HG03521 (cell line): ENCODE results near the gene TMEM255B.
"Not testable (repeated sequence)": the region's sequence is repeated elsewhere in the genome, so short reads cannot be mapped to it uniquely, and the experiment has no call there.

Experiments
- ATAC-seq: cut with Tn5 transposase; IDR thresholded peaks from one replicate; pipeline ENCODE4 v1.9.1; 2021; ENCODE audit warnings: mild to moderate bottlenecking, moderate library complexity; ENCODE audit not compliant: unreplicated experiment

The TMEM255B gene

GRCh38 chr13:113734099-113734825, 24.8 kb upstream of the TMEM255B start:
- no peak for ATAC-seq

DNA sequence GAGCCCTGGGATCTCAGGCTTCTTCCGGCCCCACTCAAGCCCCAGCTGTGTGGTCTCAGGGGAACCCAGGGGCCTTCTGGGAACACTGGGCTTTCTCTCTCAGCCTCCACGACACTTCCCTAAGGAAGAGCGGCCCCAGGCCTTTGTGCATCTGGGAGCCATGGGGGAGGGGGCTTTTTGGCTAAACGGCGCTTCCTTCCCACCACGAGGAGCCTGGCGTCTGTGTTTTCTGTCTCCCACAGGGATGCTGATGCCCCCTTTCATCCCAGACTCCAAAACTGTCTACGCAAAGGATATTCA, 24.2 kb upstream of the TMEM255B start:
- no peak for ATAC-seq

DNA sequence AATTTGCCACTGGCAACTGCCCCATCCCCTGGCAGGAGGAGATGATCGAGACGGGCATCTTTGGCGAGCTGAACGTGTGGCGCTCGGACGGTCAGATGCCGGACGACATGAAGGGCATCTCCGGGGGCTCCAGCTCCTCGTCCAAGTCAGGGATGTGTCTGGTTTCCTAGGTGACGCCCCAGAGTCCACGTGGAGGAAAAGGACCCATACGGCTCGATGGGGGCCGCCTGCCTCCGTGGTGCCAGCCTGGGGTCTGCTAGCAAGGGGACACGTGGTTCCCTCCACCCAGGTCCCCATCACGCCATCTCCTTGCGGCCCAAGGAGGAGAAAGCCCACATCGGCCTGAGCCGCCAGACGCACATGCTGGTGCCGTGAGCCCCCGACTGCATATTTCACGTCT, 23.8 kb upstream of the TMEM255B start:
- no peak for ATAC-seq

- no peak for ATAC-seq
These were observed 23.3 kb upstream of the TMEM255B start for GRCh38 chr13:113735750-113736149.

- ATAC-seq: no peak
These were observed 22.7 kb upstream of the TMEM255B start for GRCh38 chr13:113736258-113736731.

GRCh38 chr13:113737803-113738202, 21.2 kb upstream of the TMEM255B start:
- no peak for ATAC-seq

GRCh38 chr13:113739527-113740285, 19.3 kb upstream of the TMEM255B start:
- no peak for ATAC-seq

DNA sequence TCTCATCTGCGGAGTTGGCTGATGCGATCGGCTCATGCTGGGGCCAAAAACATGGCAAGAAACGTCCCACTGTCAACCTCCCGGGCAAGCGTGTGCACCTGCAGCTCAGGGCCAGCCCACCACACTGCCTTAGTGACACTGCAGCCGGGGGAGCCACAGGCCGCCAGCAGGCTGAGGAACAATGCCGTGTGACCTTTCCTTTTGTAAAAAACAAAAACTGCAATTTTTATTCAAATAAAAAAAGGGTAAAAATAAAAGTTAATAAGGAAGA, 18.8 kb upstream of the TMEM255B start:
- ATAC-seq: no peak

DNA sequence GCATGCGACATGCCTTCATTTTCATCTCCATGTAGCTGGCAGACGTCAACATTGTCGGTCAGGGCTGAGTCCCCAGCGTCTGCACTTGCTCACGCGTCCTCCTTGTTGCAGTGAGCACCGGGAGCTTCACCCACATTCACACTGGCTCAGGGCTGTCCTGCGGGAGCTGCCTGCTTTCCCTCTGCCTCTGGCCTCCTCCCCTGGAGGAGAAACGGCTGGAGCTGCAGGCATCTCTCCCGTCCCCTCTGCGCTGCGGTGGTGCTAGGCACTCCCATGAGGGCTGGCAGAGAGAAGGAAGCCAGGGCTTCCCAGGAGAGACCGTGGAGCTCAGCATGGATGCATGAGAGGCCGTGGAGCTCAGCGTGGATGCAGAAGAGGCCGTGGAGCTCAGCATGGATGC, 18.4 kb upstream of the TMEM255B start:
- ATAC-seq: no peak

GRCh38 chr13:113741191-113741668, 17.8 kb upstream of the TMEM255B start:
- ATAC-seq: no peak

GRCh38 chr13:113742000-113742441, 17.0 kb upstream of the TMEM255B start:
- no peak for ATAC-seq

DNA sequence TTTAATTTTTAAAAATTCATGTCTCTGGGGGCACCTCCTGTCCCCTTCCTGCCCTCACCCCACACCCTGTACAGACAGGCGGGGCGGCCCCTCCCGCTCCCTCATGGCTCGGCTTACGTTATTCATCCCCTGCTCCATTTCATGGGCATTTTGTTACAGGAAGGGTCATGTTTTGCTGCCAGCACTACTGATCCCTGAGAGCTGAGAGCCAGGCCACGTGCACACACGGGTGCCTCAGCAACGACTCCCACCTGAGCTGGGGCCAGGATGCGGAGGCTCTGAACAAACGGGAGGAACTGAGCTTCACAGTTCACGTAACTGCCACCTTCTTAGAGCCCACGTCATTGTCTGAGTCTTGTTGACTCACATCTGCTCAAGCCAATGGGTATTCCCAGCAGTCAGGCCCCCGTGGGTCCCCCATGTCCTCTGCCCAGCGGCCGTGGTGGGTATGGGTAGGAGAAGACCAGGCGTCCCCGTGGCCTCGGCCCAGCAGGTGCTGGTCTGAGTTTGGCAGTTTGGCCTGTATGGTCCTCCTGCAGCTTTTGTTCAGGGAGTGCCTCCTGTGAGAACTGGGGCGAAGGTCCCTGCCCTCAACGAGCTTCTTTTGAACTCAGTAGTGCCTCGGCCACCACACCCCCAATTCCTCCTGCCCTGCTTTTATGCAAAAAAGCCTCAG, 16.4 kb upstream of the TMEM255B start:
- ATAC-seq: no peak

GRCh38 chr13:113743366-113744195, 15.4 kb upstream of the TMEM255B start:
- ATAC-seq: no peak

DNA sequence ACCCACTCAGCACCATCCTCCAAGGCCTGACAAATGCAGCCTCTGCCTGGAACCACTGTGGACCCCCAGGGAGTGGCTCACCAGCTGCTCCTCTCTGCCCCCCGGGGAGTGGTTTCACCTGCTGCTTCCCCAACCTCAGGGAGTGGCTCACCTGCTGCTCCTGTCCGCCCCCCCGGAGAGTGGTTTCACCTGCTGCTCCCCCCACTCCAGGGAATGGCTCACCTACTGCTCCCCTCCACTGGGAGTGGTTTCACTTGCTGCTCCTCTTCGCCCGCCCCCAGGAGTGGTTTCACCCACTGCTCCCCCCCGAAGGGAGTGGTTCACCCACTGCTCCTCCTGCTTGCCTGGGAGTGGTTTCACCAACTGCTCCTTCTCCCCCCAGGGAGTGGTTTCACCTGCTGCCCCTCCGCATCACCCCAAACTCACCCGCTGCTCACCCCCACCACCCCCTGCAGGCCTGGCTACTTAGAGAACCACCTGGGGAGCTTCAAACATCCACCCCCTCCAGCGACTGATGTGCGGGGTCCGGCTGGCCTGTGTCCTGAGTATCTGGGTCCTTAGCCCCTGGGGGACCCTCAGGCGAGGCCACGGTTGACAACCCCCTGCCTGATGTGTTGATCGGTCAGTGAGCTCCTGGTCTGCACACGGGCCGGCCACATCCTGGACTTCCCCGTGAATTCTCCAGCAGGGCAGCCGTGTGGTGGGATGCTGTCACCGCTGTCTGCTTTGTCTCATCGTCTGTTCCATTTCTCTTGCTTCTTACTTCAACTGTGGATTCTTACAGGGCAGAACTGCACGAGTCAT, 14.6 kb upstream of the TMEM255B start:
- ATAC-seq: no peak

GRCh38 chr13:113745059-113745458, 14.0 kb upstream of the TMEM255B start:
- no peak for ATAC-seq

DNA sequence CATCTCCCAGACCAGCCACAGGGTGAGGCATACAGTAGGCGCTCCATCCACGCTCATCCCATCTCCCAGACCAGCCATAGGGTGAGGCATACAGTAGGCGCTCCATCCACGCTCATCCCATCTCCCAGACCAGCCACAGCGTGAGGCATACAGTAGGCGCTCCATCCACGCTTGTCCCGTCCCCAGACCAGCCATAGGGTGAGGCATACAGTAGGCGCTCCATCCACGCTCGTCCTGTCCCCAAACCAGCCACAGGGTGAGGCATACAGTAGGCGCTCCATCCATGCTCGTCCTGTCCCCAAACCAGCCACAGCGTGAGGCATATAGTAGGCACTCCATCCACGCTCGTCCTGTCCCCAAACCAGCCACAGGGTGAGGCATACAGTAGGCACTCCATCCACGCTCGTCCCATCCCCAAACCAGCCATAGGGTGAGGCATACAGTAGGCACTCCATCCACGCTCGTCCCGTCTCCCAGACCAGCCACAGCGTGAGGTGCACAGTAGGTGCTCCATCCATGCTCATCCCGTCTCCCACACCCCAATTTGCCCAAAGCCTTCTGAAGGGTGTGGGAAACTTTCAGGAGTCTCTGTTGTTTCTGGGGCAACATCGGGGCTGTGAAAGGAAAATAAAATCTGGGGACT, 13.4 kb upstream of the TMEM255B start:
- not testable (repeated sequence) for ATAC-seq

- no peak for ATAC-seq
These were observed 12.9 kb upstream of the TMEM255B start for GRCh38 chr13:113746143-113746525.

DNA sequence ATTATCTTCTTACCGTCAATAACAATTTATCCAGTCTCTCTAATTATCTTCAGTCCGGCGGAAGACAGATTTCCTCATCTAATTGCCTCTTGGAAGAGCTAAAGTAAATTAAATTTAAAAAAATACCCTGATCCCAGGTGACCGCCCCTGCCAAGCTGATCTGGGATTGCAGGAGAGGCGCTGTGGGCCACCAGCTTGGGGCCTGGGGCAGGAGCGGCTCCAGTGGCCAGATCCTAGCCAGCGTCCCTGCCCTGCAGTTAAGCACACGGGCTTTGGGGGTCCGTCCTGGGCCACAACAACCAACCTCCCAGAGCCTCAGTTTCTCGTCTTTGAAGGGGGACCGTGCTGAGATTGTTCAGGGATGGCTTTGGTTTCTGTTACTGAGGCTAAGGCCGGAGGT, 12.4 kb upstream of the TMEM255B start:
- ATAC-seq: no peak

DNA sequence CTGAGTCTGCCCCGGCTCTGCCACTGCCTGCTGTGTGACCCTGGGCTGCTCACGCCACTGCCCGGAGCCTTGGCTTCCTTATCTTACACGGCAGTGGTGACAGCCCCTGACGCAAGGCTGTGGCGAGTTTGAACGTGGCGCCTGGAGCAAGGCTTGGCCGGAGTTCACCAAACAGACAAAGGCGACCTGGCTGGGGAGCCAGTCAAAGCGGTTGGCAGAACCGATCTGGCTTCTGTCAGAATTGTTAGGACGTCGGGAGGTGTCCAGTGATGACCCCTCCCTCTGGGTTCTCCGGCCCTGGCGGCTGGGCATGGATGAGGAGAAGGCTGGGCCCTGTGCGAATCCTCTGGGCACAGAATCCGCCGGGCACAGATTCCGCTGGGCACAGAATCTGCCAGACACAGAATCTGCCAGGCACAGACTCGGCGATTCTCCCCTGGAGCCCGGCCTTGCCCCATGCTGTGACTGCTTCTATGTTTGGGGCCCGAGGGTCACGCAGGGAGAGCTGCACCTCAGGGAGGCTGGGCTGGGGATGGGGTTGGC, 11.7 kb upstream of the TMEM255B start:
- ATAC-seq: no peak
